ENCODE results near the gene TTC6.

DNA sequence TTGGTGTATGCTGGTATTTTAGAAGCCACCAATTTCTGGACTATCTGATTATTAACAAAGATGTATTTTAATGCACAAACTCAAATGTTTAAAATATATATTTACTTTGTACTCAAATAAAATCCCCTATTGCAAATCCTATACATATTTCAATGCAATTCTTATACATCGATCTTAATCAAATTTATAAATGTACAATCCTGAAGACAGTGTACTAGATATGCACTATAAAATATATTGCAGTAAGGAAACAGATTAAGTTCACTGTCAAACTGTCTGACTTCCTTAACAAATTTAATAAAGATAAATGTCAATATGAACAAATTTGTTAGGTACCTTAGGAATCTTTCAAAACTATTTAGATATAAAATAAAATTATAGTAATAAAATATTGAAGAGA, 44.3 kb upstream of the TTC6 start:
- TF ChIP-seq ARNTL (CRISPR knock-in tag; IDR thresholded peaks at IDR 0.05; ENCODE audit: borderline replicate concordance, low read depth) (no peak), BACH2 (CRISPR knock-in tag; IDR thresholded peaks at IDR 0.05; ENCODE audit: borderline replicate concordance) (no peak)

Measured in SK-N-SH treated with all-trans-retinoic acid at 6 μM for 48 hours (cell line).